Measurements from ENCODE around the gene COL18A1.

- TF ChIP-seq CTCF (conservative IDR thresholded peaks at IDR 0.05; ENCODE audit: low read length) (no peak), EZH2phosphoT487 (IDR thresholded peaks at IDR 0.05; ENCODE audit: borderline replicate concordance) (no peak)
Measured at GRCh38 chr21:45487891-45488600, 83.1 kb downstream of the COL18A1 start.

All from Loucy (cell line).